ENCODE measurements around the gene MYO15A. TPM values are rescaled to one million over a fixed set of nuclear protein-coding genes. Genes with fewer than 3 reads are reported as not detected.
"Not testable (repeated sequence)": the region's sequence is repeated elsewhere in the genome, so short reads cannot be mapped to it uniquely, and the experiment has no call there.

The MYO15A gene
- total RNA-seq, 2 experiments from 2014 or later: 0.98 to 1.4 TPM

DNA sequence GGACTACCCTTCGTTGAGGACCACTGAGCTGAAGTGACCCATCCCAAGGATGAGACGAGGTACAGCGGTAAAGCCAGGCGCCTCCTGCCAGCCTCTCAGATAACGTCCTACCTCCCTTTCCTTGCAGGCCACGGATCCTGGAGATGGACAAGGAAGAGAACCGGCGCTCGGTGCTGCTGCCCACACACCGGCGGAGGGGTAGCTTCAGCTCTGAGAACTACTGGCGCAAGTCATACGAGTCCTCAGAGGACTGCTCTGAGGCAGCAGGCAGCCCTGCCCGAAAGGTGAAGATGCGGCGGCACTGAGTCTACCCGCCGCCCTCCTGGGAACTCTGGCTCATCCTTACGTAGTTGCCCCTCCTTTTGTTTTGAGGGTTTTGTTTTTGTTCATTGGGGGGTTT, 99.5 kb downstream of the MYO15A start:
- Histone ChIP-seq H3K27ac (ENCODE audit: low read depth, low read length, poor library complexity, severe bottlenecking) (no peak overlapping the region), H3K79me2 (ENCODE audit: insufficient read depth, low read depth, low read length) (no peaks in the 10 kb centered on the region), H3K36me3 (ENCODE audit: insufficient read depth, low read length) (peaks cover 76% of the 10 kb centered on the region), H2AFZ (ENCODE audit: low read length) (no peak overlapping the region), H4K20me1 (ENCODE audit: insufficient read depth, low read length) (0 out of 2 replicates have a peak, but pooled peaks cover 8% of the 10 kb centered on the region), H3K9me3 (ENCODE audit: low read length) (no peaks in the 10 kb centered on the region), H3K4me3 (ENCODE audit: low read depth, low read length, poor library complexity, severe bottlenecking) (no peak overlapping the region), H3K9me2 (ENCODE audit: insufficient read depth, low read length) (no peaks in the 10 kb centered on the region), H3K4me1 (ENCODE audit: insufficient read depth, low read length, poor library complexity, severe bottlenecking) (no peaks in the 10 kb centered on the region), H3K4me2 (ENCODE audit: low read length) (no peak overlapping the region)
- BruUV-seq (replicated peaks): no TSS peak
- DNase-seq (ENCODE audit: low spot score): no peak
- intact Hi-C loops (cut with micrococcal nuclease; ENCODE audit: unreplicated experiment): no loop called here
- ChIA-PET CTCF (ENCODE audit: unreplicated experiment) (no interaction called here), POLR2A (interaction anchor here (0.7 kb wide), 1 partner anchor 129 kb away, joined by 3 read pairs; no protein-coding TSS in a partner anchor)
- TF ChIP-seq EZH2phosphoT487 (IDR thresholded peaks at IDR 0.05; ENCODE audit: borderline replicate concordance, low read depth, low read length): no peak
- TF ChIP-seq, protein P1, sequence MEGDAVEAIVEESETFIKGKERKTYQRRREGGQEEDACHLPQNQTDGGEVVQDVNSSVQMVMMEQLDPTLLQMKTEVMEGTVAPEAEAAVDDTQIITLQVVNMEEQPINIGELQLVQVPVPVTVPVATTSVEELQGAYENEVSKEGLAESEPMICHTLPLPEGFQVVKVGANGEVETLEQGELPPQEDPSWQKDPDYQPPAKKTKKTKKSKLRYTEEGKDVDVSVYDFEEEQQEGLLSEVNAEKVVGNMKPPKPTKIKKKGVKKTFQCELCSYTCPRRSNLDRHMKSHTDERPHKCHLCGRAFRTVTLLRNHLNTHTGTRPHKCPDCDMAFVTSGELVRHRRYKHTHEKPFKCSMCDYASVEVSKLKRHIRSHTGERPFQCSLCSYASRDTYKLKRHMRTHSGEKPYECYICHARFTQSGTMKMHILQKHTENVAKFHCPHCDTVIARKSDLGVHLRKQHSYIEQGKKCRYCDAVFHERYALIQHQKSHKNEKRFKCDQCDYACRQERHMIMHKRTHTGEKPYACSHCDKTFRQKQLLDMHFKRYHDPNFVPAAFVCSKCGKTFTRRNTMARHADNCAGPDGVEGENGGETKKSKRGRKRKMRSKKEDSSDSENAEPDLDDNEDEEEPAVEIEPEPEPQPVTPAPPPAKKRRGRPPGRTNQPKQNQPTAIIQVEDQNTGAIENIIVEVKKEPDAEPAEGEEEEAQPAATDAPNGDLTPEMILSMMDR (conservative IDR thresholded peaks at IDR 0.05; ENCODE audit: low read length): no peak

DNA sequence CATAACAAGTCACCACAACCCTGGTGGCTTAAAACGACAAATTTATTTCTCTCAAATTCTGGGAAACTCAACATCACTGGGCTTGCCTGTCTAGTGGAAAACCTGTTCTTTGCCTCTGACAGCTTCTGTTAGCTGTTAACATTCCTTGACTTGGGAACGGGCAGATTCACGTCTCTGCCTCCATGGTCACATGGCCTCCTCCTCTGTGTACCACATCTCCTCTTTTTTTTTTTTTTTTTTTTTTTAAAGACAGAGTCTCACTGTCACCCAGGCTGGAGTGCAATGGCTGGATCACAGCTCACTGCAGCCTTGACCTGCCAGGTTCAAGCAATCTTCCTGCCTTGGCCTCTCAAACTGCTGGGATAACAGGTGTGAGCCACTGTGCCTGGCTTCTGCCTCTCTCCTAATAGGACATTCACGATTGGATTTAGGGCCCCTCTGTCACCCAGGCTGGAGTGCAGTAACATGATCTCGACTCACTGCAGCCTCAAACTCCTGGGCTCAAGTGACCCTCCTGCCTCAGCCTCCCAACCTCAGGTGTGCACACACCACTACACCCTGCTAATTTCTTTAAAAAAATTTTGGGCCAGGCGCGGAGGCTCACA, 105.2 kb downstream of the MYO15A start:
- Histone ChIP-seq H3K4me3 (ENCODE audit: low read depth, low read length, poor library complexity, severe bottlenecking) (no peak overlapping the region), H4K20me1 (ENCODE audit: insufficient read depth, low read length) (no peaks in the 10 kb centered on the region), H3K4me1 (ENCODE audit: insufficient read depth, low read length, poor library complexity, severe bottlenecking) (no peaks in the 10 kb centered on the region), H3K4me2 (ENCODE audit: low read length) (no peak overlapping the region), H3K27ac (ENCODE audit: low read depth, low read length, poor library complexity, severe bottlenecking) (no peak overlapping the region), H3K79me2 (ENCODE audit: insufficient read depth, low read depth, low read length) (no peaks in the 10 kb centered on the region), H3K36me3 (ENCODE audit: insufficient read depth, low read length) (peaks cover 23% of the 10 kb centered on the region), H3K9me2 (ENCODE audit: insufficient read depth, low read length) (no peaks in the 10 kb centered on the region), H3K9me3 (ENCODE audit: low read length) (no peaks in the 10 kb centered on the region), H2AFZ (ENCODE audit: low read length) (no peak overlapping the region)
- no TSS peak for BruUV-seq (replicated peaks)
- ChIA-PET POLR2A (interaction anchor here (0.7 kb wide), 1 partner anchor 36 kb away, joined by 5 read pairs; no protein-coding TSS in a partner anchor), CTCF (ENCODE audit: unreplicated experiment) (no interaction called here)
- TF ChIP-seq, protein P1 (conservative IDR thresholded peaks at IDR 0.05; ENCODE audit: low read length): no peak
- TF ChIP-seq EZH2phosphoT487 (IDR thresholded peaks at IDR 0.05; ENCODE audit: borderline replicate concordance, low read depth, low read length): no peak
- intact Hi-C loops (cut with micrococcal nuclease; ENCODE audit: unreplicated experiment): no loop called here
- no peak for DNase-seq (ENCODE audit: low spot score)

- POLR2A ChIA-PET; H3K4me3 ChIP-seq (ENCODE audit: low read depth, low read length, poor library complexity, severe bottlenecking); CTCF ChIA-PET (ENCODE audit: unreplicated experiment); DNase-seq (ENCODE audit: low spot score); H3K9me3 ChIP-seq (ENCODE audit: low read length); H3K27ac ChIP-seq (ENCODE audit: low read depth, low read length, poor library complexity, severe bottlenecking); H3K79me2 ChIP-seq (ENCODE audit: insufficient read depth, low read depth, low read length); H3K4me1 ChIP-seq (ENCODE audit: insufficient read depth, low read length, poor library complexity, severe bottlenecking); H4K20me1 ChIP-seq (ENCODE audit: insufficient read depth, low read length); H3K9me2 ChIP-seq (ENCODE audit: insufficient read depth, low read length); BruUV-seq (replicated peaks); H2AFZ ChIP-seq (ENCODE audit: low read length); H3K36me3 ChIP-seq (ENCODE audit: insufficient read depth, low read length); H3K4me2 ChIP-seq (ENCODE audit: low read length): not testable (repeated sequence)
- intact Hi-C loops (cut with micrococcal nuclease; ENCODE audit: unreplicated experiment): loop anchor here (2.0 kb wide), 1 partner anchor 76 kb away; no protein-coding TSS in a partner anchor
Observed at GRCh38 chr17:18216906-18217305, 108.3 kb downstream of the MYO15A start.
